ENCODE results near the gene TBC1D22A. TPM values are rescaled to one million over a fixed set of nuclear protein-coding genes. Genes with fewer than 3 reads are reported as not detected.
A peak's percentile ranks its signal among the peaks of the same experiment; 100 is the strongest.

TBC1D22A gene
- total and polyA plus RNA-seq, 4 donors, result 4.1 to 12.4 (median 8.4) TPM

DNA sequence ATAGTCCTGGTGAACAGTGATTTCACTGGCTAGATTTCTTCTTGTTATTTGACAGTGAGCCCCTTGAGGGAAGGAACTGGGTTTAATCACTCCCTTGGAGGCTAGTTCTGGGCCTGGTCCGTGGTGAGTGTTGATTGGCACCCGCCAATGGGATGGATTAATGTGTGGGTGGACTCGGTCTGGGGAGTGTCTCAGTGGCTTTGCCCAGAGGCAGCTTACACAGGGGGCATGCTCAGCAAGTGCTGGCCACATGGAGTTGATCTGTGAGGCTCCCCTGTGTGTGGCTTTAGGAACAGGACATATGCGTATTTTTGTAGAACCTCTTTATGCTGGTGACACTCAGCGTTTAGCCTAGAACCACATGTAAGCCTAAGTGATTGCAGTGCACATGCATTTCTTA lies 106.9 kb downstream of the TBC1D22A start:
- no peaks in the 10 kb centered on the region for H3K9me3 ChIP-seq (ENCODE audit: control insufficient read depth in 4 of 4, low read length in 3 of 4)
- 80% methylated on average over 5 of the region's 5 CpGs for WGBS

DNA sequence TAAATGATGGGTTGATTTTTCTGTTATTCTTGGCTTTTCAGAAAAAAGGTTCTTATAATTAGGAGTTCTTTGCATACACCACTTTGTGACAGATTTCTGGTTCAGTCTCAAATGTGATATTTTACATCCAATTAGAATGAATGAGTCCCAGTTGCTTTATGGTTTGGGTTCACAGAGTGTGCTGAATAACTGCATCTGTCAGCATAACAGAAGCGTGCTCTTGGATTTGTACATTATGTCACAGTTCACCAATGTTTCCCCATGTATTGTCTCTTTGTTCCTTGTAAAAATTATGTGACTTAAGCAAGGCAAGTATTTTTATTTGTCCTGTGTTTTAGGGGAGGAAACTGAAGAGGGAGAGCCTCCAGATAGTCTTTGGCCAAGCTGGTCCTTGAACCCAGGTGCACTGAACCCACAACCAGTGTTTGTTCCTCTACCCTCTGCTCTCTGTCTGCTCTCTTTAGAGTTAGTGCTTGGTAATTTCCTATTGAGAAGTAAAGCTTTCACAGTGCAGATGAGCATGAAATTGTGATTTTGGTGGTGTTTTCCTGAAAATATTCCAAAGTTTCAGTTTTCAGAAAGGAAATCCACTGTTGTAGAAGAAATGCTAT lies 107.5 kb downstream of the TBC1D22A start:
- Histone ChIP-seq H3K27ac (ENCODE audit: low read depth in 1 of 2, low read length in 2 of 2) (no peak overlapping the region), H3K27me3 (ENCODE audit: control insufficient read depth in 4 of 4, insufficient read depth in 4 of 4, low read length in 3 of 4) (no peaks in the 10 kb centered on the region), H3K4me3 (ENCODE audit: low read depth in 1 of 3, low read length in 3 of 3) (no peak overlapping the region), H3K4me1 (ENCODE audit: control insufficient read depth in 4 of 4, insufficient read depth in 4 of 4, low read length in 3 of 4) (peaks cover 2 to 15% (median 2%) of the 10 kb centered on the region in 4 donors), H3K36me3 (ENCODE audit: control insufficient read depth in 4 of 4, insufficient read depth in 3 of 4, low read depth in 1 of 4, low read length in 3 of 4) (no peaks in the 10 kb centered on the region), H3K9ac (ENCODE audit: low read depth in 1 of 2, low read length in 2 of 2) (no peak overlapping the region), H3K9me3 (ENCODE audit: control insufficient read depth in 4 of 4, low read length in 3 of 4) (no peaks in the 10 kb centered on the region)
- no peak for DNase-seq (ENCODE audit: low spot score)
- TF ChIP-seq RAD21 (IDR thresholded peaks at IDR 0.05) (peak in 1 of 2 donors; percentile 3), RXRA (IDR thresholded peaks at IDR 0.05) (peak in 1 of 2 donors; percentile 14), JUND (IDR thresholded peaks at IDR 0.05) (no peak)
- WGBS, result 72% methylated on average over 1 of the region's 1 CpG

More for the DNA sequence above, 106.9 kb downstream of the TBC1D22A start:
- Histone ChIP-seq H3K9ac (ENCODE audit: low read depth in 1 of 2, low read length in 2 of 2) (no peak overlapping the region), H3K4me1 (ENCODE audit: control insufficient read depth in 4 of 4, insufficient read depth in 4 of 4, low read length in 3 of 4) (peaks cover 4 to 20% (median 8%) of the 10 kb centered on the region in 4 donors), H3K27ac (ENCODE audit: low read depth in 1 of 2, low read length in 2 of 2) (no peak overlapping the region), H3K27me3 (ENCODE audit: control insufficient read depth in 4 of 4, insufficient read depth in 4 of 4, low read length in 3 of 4) (no peaks in the 10 kb centered on the region), H3K4me3 (ENCODE audit: low read depth in 1 of 3, low read length in 3 of 3) (no peak overlapping the region), H3K36me3 (ENCODE audit: control insufficient read depth in 4 of 4, insufficient read depth in 3 of 4, low read depth in 1 of 4, low read length in 3 of 4) (no peaks in the 10 kb centered on the region)
- DNase-seq (ENCODE audit: low spot score), result no peak
- no peak for TF ChIP-seq HNF4A (conservative IDR thresholded peaks at IDR 0.05)
- TF ChIP-seq EGR1 (IDR thresholded peaks at IDR 0.05; ENCODE audit: low read depth in 2 of 2), result no peak
- TF ChIP-seq, protein P1, sequence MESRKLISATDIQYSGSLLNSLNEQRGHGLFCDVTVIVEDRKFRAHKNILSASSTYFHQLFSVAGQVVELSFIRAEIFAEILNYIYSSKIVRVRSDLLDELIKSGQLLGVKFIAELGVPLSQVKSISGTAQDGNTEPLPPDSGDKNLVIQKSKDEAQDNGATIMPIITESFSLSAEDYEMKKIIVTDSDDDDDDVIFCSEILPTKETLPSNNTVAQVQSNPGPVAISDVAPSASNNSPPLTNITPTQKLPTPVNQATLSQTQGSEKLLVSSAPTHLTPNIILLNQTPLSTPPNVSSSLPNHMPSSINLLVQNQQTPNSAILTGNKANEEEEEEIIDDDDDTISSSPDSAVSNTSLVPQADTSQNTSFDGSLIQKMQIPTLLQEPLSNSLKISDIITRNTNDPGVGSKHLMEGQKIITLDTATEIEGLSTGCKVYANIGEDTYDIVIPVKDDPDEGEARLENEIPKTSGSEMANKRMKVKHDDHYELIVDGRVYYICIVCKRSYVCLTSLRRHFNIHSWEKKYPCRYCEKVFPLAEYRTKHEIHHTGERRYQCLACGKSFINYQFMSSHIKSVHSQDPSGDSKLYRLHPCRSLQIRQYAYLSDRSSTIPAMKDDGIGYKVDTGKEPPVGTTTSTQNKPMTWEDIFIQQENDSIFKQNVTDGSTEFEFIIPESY (IDR thresholded peaks at IDR 0.05), result no peak
- TF ChIP-seq, protein P2, sequence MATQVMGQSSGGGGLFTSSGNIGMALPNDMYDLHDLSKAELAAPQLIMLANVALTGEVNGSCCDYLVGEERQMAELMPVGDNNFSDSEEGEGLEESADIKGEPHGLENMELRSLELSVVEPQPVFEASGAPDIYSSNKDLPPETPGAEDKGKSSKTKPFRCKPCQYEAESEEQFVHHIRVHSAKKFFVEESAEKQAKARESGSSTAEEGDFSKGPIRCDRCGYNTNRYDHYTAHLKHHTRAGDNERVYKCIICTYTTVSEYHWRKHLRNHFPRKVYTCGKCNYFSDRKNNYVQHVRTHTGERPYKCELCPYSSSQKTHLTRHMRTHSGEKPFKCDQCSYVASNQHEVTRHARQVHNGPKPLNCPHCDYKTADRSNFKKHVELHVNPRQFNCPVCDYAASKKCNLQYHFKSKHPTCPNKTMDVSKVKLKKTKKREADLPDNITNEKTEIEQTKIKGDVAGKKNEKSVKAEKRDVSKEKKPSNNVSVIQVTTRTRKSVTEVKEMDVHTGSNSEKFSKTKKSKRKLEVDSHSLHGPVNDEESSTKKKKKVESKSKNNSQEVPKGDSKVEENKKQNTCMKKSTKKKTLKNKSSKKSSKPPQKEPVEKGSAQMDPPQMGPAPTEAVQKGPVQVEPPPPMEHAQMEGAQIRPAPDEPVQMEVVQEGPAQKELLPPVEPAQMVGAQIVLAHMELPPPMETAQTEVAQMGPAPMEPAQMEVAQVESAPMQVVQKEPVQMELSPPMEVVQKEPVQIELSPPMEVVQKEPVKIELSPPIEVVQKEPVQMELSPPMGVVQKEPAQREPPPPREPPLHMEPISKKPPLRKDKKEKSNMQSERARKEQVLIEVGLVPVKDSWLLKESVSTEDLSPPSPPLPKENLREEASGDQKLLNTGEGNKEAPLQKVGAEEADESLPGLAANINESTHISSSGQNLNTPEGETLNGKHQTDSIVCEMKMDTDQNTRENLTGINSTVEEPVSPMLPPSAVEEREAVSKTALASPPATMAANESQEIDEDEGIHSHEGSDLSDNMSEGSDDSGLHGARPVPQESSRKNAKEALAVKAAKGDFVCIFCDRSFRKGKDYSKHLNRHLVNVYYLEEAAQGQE (IDR thresholded peaks at IDR 0.05), result no peak

DNA sequence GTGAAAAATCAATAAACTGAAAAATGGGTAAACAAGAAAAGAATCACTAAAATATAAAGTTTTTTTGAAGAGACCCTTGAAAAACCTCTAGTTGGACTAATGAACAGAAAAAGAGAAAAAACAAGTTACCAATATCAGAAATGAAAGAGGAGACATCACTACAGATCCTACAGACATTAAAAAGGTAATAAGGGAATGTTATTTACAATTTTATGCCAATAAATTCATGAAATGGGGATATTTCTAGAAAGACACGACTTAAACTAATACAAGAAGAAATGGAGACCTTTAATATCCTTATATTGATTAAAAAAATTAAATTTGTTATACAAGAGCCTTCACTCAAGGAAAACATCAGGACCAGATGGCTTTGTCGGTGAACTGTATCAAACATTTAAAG lies 109.4 kb downstream of the TBC1D22A start:
- TF ChIP-seq YY1 (IDR thresholded peaks at IDR 0.05), result no peak
- TF ChIP-seq HNF4G (IDR thresholded peaks at IDR 0.05), result no peak
- TF ChIP-seq FOXA2 (IDR thresholded peaks at IDR 0.05), result no peak
- no peak for DNase-seq (ENCODE audit: low spot score)
- no peak overlapping the region for H3K4me3 ChIP-seq (ENCODE audit: low read depth in 1 of 3, low read length in 3 of 3)
- 96% methylated on average over 2 of the region's 2 CpGs for WGBS
- H3K9ac ChIP-seq (ENCODE audit: low read depth in 1 of 2, low read length in 2 of 2), result no peak overlapping the region
- H3K4me1 ChIP-seq (ENCODE audit: control insufficient read depth in 4 of 4, insufficient read depth in 4 of 4, low read length in 3 of 4), result peaks cover 0 to 6% (median 0%) of the 10 kb centered on the region in 4 donors
- H3K27ac ChIP-seq (ENCODE audit: low read depth in 1 of 2, low read length in 2 of 2), result no peak overlapping the region
- no peaks in the 10 kb centered on the region for H3K9me3 ChIP-seq (ENCODE audit: control insufficient read depth in 4 of 4, low read length in 3 of 4)
- no peaks in the 10 kb centered on the region for H3K36me3 ChIP-seq (ENCODE audit: control insufficient read depth in 4 of 4, insufficient read depth in 3 of 4, low read depth in 1 of 4, low read length in 3 of 4)
- no peaks in the 10 kb centered on the region for H3K27me3 ChIP-seq (ENCODE audit: control insufficient read depth in 4 of 4, insufficient read depth in 4 of 4, low read length in 3 of 4)
